GM13977 (cell line): ENCODE measurements around the gene TAS2R41.

Experiments
- DNase-seq: peaks from one replicate; pipeline ENCODE4 v3.0.0; 2012; ENCODE audit warnings: low spot score
- in situ Hi-C: fragments of 300-500 bp; cut with MboI; formaldehyde crosslinking; loops from one replicate; pipeline ENCODE4 v1.12.0; 2022; ENCODE audit warnings: low sequenced_read_pairs, low pct_unique_long_range_greater_than_20kb, mixed read lengths, inconsistent platforms; ENCODE audit not compliant: unreplicated experiment
- TF ChIP-seq, protein P1 (sequence below): IDR thresholded peaks from 2 replicates; pipeline ENCODE4 v1.5.1; 2012; ENCODE audit warnings: mild to moderate bottlenecking, control low read depth; ENCODE audit not compliant: insufficient read depth; ENCODE audit errors: extremely low read depth, missing control alignments

TAS2R41 gene

GRCh38 chr7:143512488-143513340 is 35.0 kb downstream of the TAS2R41 start:
- DNase-seq: no peak
- in situ Hi-C loops: no loop called here
- TF ChIP-seq, protein P1, sequence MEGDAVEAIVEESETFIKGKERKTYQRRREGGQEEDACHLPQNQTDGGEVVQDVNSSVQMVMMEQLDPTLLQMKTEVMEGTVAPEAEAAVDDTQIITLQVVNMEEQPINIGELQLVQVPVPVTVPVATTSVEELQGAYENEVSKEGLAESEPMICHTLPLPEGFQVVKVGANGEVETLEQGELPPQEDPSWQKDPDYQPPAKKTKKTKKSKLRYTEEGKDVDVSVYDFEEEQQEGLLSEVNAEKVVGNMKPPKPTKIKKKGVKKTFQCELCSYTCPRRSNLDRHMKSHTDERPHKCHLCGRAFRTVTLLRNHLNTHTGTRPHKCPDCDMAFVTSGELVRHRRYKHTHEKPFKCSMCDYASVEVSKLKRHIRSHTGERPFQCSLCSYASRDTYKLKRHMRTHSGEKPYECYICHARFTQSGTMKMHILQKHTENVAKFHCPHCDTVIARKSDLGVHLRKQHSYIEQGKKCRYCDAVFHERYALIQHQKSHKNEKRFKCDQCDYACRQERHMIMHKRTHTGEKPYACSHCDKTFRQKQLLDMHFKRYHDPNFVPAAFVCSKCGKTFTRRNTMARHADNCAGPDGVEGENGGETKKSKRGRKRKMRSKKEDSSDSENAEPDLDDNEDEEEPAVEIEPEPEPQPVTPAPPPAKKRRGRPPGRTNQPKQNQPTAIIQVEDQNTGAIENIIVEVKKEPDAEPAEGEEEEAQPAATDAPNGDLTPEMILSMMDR: no peak

DNA sequence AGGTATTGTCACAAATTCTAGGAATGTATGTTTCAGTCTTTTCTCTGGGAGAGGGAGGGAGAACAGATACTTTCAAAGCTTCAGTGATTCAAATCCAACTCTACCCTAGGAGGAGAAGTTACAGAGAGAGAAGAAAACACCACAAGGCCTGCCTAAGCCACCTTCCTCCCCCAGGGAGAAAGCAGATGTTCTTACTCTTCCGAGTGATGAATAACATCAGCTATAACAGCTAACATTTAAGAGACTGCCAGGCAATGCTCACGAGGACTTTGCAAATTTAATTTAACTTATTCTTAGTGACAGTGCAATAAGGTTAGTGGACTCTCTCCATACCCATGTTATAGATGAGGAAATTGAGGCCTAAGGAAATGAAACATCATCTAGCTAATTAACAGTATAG is 36.8 kb downstream of the TAS2R41 start:
- DNase-seq: no peak
- TF ChIP-seq, protein P1: no peak
- in situ Hi-C loops: no loop called here

GRCh38 chr7:143514995-143515735 is 37.5 kb downstream of the TAS2R41 start:
- TF ChIP-seq, protein P1: no peak
- in situ Hi-C loops: no loop called here
- DNase-seq: no peak

- TF ChIP-seq, protein P1: no peak
- in situ Hi-C loops: no loop called here
- DNase-seq: no peak
These were observed 39.3 kb downstream of the TAS2R41 start for GRCh38 chr7:143516981-143517380.

- TF ChIP-seq, protein P1: no peak
- in situ Hi-C loops: no loop called here
- no peak for DNase-seq
These were observed 40.8 kb downstream of the TAS2R41 start for GRCh38 chr7:143518521-143518920.

- in situ Hi-C loops: no loop called here
- DNase-seq: no peak
- TF ChIP-seq, protein P1: no peak
These were observed 41.3 kb downstream of the TAS2R41 start for GRCh38 chr7:143518941-143519340.
